Thyroid gland (tissue), 4 donors: Measurements from ENCODE around the gene UNC119.

Experiments
- POLR2A ChIP-seq, 2 donors: fragments of 450-650 bp; IDR thresholded peaks; one replicate each; pipeline ENCODE4 v1.6.1; 2017; ENCODE audit warnings: antibody characterized with exemption in 2 of 2, mild to moderate bottlenecking in 2 of 2, moderate library complexity in 1 of 2
- TF ChIP-seq, protein P1 (sequence below), 6 experiments: fragments of 200-600 bp in 3 of 6; fragments of 450-650 bp in 3 of 6; sonication (generic) in 3 of 6; IDR thresholded peaks; one replicate each; pipeline ENCODE4 v1.5.1; 2016 to 2019; ENCODE audit warnings: antibody characterized with exemption in 6 of 6, mild to moderate bottlenecking in 2 of 6, inconsistent platforms in 1 of 6, moderate library complexity in 1 of 6

DNA sequence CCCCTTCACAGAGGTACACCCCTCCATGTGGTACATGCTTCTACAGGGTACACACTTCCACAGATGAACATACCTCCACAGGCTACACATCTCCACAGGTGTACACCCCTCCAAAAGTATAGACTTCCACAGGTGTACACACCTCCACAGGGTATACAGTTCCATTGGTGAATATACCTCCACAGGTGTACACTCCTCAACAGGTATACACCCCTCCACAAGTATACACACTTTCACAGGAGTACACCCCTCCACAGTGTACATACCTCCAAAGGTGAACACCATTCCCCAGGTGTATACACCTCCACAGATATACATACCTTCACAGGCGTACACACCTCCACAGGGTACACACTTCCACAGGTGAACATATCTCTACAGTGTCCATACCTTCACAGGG, 36.9 kb downstream of the UNC119 start:
- TF ChIP-seq, protein P1, sequence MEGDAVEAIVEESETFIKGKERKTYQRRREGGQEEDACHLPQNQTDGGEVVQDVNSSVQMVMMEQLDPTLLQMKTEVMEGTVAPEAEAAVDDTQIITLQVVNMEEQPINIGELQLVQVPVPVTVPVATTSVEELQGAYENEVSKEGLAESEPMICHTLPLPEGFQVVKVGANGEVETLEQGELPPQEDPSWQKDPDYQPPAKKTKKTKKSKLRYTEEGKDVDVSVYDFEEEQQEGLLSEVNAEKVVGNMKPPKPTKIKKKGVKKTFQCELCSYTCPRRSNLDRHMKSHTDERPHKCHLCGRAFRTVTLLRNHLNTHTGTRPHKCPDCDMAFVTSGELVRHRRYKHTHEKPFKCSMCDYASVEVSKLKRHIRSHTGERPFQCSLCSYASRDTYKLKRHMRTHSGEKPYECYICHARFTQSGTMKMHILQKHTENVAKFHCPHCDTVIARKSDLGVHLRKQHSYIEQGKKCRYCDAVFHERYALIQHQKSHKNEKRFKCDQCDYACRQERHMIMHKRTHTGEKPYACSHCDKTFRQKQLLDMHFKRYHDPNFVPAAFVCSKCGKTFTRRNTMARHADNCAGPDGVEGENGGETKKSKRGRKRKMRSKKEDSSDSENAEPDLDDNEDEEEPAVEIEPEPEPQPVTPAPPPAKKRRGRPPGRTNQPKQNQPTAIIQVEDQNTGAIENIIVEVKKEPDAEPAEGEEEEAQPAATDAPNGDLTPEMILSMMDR (IDR thresholded peaks at IDR 0.05) = no peak
- TF ChIP-seq POLR2A (IDR thresholded peaks at IDR 0.05) = no peak
